HG03064 (cell line): ENCODE measurements around the gene MYOT.

Experiments
- ATAC-seq: cut with Tn5 transposase; IDR thresholded peaks from one replicate; pipeline ENCODE4 v1.9.1; 2021; ENCODE audit warnings: low read depth; ENCODE audit not compliant: unreplicated experiment

MYOT gene

GRCh38 chr5:137894586-137894985 lies 26.9 kb downstream of the MYOT start:
- no peak for ATAC-seq

DNA sequence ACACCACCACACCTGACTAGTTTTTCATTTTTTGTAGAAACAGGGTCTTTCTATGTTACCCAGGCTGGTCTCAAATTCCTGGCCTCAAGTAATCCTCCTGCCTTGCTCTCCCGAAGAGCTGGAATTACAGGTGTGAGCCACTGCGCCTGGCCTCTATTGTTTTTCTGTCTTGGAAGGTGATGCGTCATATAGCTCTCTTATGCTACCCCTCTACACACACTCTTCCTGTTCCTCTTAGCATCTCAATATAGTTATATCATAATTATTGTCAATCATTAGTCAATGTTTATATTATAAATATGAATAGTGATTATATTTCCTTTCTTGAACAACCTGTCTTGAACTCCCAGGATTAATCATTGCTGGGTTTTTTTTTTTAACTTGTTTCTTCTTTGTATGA lies 28.9 kb downstream of the MYOT start:
- ATAC-seq, result no peak

GRCh38 chr5:137899493-137899892 lies 31.8 kb downstream of the MYOT start:
- ATAC-seq, result no peak

GRCh38 chr5:137901011-137901817 lies 33.6 kb downstream of the MYOT start:
- no peak for ATAC-seq

DNA sequence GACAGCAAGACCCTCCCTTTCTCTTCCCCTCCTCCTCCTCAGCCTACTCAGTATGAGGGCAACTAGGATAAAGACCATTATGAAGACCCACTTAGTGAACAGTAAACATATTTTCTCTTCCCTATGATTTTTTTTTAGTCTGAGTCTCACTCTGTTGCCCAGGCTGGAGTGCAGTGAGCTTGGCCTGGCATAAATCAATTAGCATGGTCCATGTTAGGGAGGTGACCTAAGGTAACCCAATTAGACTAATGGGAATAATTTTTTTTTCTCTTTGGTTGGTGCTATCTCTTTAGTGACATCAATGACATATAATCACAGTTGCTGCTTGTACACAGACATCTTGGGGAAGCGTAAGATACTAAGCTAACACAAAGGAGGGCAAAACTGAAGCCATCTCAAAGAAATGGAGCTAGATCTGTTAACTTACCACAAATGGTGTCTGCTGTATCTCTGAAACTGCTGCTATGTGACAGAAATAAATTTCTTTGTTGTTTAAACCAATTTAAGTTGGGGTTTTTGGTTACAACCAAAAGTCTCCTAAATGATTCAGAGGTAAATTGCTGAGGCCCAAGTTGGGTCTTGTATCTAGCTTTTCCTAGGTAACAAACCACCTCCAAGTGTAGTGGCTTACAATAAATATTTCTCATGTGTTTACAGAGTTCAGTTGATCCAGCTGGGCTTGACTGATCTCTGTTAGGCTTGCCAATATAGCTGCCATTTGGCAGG lies 34.9 kb downstream of the MYOT start:
- no peak for ATAC-seq

- no peak for ATAC-seq
These were observed 47.1 kb downstream of the MYOT start for GRCh38 chr5:137914758-137915157.

DNA sequence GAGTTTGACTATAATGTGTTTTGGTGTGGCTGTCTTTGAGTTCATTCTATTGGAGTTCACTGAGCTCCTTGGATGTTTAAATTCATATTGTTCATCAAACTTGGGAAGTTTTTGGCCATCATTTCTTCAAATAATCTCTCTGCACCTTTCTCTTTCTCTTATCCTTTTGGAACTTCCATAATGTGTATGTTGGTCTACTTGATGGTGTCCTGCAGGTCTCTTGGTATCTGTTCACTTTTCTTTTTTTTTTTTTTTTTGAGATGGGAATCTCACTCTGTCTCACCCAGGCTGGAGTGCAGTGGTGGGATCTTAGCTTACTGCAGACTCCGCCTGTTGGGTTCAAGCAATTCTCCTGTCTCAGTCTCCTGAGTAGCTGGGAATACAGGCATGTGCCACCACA lies 49.3 kb downstream of the MYOT start:
- ATAC-seq, result no peak

DNA sequence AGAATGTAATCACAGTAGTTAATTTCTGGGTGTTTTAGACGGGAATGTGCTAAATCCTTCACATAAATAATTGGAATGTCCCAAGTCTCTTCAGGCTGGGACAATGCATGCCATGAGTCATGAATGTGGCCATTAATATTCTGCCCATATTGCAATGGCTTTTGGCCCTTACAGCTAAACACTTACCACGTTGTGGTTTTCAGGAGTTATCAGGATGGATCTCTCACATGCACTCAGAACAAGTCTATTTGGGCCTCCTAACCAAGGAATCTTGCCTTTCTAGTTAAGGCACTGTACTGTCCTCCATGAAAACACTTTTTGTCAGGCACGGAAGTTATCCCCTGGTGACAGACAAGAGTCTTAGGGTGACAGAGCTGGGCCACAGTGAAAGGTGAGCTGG lies 54.3 kb downstream of the MYOT start:
- no peak for ATAC-seq

GRCh38 chr5:137923856-137924255 lies 56.2 kb downstream of the MYOT start:
- no peak for ATAC-seq

- ATAC-seq, result no peak
These were observed 65.1 kb downstream of the MYOT start for GRCh38 chr5:137932800-137933199.

- ATAC-seq, result no peak
These were observed 65.8 kb downstream of the MYOT start for GRCh38 chr5:137933491-137933911.

DNA sequence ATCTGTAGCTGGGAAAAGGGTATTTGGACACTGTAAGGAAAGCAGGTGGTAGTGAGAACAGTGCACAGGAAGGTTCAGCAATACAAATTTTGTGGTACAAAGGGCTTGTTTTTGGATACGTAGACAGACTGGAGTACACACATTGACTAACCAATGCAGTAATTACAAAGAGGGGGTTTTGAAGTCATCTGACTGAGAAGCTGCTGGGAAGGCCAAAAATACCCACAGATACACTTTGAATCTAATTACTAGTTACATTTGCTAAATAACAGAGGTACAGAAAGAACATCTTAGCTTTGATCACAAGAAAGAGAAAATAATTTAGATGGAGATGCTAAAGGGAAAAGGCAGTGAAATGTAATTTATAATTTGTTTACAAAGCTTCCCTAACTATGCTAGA lies 67.5 kb downstream of the MYOT start:
- no peak for ATAC-seq

DNA sequence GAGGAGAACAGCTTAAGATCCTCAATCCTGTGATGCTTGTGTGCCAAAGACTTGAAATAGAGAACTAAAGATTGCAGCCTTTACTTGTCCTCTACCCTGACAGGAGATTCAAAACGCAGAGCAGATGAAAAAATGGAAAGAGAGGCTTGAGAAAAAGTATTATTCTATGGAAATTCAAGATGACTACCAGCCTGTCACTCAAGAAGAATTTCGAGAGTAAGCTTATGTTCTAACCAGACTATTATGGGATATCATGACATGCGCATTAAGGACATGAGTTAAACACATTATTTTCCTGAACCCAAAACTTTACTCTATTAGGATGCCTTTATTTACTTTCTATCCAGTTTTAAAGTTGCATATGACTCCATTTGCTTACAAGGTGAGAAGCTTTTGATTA lies 68.0 kb downstream of the MYOT start:
- ATAC-seq, result no peak
